ENCODE results near the gene NRIP1.
"Not testable (repeated sequence)": the region's sequence is repeated elsewhere in the genome, so short reads cannot be mapped to it uniquely, and the experiment has no call there.

The NRIP1 gene

GRCh38 chr21:15036189-15036588, 28.6 kb downstream of the NRIP1 start:
- DNase-seq: no peak

- no peak for DNase-seq
These were observed 30.5 kb downstream of the NRIP1 start for GRCh38 chr21:15034126-15034853.

- DNase-seq: no peak
These were observed 32.9 kb downstream of the NRIP1 start for GRCh38 chr21:15031790-15032357.

DNA sequence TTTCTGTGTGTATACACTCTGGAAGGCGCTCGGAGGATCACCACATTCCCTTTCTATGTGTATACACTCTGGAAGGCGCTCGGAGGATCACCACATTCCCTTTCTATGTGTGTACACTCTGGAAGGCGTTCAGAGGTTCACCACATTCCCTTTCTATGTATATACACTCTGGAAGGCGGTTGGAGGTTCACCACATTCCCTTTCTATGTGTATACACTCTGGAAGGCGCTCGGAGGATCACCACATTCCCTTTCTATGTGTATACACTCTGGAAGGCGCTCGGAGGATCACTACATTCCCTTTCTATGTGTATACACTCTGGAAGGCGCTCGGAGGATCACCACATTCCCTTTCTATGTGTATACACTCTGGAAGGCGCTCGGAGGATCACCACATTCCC, 33.4 kb downstream of the NRIP1 start:
- DNase-seq: not testable (repeated sequence)

DNA sequence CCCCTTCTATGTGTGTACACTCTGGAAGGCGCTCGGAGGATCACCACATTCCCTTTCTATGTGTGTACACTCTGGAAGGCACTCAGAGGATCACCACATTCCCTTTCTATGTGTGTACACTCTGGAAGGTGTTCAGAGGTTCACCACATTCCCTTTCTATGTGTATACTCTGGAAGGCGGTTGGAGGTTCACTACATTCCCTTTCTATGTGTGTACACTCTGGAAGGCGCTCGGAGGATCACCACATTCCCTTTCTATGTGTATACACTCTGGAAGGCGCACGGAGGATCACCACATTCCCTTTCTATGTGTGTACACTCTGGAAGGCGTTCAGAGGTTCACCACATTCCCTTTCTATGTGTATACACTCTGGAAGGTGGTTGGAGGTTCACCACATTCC, 33.9 kb downstream of the NRIP1 start:
- DNase-seq: not testable (repeated sequence)

GRCh38 chr21:15029077-15029476, 35.7 kb downstream of the NRIP1 start:
- DNase-seq: no peak

DNA sequence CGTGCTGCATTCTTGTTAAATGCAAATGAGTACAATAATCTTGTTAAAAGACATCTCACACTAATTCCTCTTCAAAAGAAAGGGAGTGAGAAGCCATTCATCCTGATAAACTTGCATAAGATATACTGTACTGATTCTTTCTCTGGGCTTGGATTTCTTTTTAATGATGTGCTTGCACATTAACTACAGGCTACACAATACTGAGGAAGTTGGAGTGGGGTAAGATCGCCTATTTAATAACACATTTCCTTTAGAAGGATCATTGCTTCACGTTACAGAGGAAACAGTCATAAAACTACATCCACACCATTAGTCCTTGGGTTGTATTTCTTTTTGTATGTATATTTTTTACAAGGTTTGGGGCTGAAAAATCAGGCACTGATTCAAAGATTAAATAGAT, 36.6 kb downstream of the NRIP1 start:
- DNase-seq: no peak

DNA sequence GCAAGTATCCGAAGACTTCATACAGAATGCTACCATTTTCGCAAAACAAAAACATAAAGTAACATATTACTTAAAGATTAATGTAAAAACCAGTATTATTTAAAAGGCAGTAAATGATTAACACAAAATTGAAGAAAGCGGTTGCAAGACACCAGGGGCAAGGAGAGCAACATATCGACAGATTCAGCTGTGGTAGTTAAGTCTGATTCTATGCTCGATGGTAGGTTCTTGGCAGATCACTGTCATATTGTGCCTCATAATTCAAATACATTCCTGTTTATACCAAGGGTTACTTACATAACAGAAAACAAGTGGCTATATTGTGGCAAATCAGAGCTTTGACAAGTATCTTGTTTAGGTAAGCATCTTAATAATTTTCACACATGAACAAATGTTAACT, 37.7 kb downstream of the NRIP1 start:
- no peak for DNase-seq

DNA sequence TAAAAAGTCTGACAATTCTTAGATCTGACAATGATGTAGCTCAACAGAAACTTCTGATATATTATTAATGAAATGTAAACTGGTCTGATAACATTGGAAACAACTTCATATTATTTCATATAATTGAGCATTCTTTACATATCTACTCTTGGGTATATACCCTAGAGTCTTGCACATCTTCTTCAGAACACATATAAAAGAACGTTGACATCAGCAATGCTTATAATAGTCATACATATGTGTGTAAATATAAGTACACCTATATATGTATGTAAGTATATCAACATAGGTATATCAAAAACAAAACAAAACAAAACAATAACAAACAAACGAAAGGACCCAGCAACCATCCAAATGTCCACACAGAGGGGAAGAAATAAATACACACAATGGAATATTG, 38.4 kb downstream of the NRIP1 start:
- DNase-seq: no peak

DNA sequence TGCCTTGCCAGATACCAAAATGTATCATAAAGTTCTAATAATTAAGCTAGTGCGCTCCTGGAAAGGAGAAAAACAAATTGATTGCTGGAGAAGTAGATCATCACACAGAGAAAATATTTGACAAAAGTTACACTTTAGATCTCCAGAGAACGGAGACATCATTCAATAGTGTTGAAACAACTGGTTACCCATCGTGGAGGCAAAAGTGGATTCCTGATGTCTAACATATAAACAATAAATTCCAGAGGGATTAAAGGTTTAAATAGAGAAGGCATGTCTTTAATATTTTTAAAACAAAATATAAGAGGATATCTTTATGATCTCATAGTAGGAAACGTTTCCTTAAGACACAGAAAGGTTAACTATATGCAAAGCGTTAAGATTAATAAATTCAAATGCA, 41.0 kb downstream of the NRIP1 start:
- no peak for DNase-seq

DNA sequence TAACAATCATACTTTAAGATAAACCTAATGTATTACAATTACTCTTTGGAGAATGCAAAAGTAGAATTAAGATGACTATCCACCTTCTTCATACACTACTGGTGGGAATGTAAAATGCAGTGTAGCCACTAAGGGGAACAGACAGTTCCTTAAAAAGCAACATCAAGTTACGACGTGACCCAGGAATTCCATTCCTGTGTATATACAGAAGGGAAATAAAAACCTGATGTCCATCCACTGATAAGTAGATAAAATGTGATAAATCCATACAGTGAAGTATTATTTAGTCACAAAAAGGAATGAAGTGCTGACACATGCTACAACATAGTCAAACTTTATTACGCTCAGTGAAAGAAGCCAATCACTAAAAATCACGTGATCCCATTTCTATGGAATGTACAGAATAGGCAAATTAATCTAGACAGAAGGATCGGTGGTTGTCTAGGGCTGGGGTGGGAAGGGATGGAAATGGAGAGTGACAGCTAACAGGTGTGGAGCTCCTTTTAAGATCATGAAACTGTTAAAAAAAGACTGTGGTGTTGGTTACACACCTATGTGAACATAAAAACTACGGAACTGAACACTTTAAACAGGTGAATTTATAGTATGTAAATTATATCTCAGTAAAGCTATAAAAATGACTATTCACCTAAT, 42.1 kb downstream of the NRIP1 start:
- DNase-seq: no peak

DNA sequence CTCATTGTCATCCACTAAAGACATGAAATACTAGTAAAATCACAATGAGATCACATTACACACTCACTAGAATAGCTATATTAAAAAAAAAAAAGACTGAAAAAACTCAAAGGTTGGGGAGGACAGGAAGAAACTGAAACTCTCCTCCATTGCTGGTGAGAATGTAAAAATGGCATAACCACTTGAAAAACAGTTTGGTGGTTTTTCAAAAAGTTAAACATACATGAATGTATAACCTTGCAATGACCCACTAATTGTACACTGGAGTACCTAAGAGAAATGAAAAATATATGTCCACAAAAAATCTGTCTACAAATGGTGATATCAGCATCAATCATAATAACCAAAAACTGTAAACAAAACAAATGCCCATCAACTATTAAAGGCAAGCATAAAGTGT, 44.0 kb downstream of the NRIP1 start:
- no peak for DNase-seq

DNA sequence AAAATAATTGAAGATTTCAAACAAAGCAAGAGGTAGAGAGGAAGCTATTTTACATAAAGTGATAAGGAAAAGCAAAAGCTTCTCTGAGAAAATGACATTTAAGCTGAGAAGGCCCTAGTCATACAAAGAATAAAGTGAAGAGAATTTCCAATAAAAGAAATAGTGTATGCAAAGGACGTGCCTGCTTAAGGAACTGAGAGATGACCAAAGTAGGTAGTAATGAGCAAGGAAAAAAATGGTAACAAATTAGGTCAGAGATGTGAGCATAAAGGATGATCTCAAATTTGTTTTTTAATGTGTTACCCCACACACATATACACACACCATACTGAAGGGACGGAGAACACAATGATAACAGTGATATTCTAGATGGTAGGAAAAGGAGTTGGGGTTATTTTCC, 46.4 kb downstream of the NRIP1 start:
- no peak for DNase-seq

GRCh38 chr21:15015622-15016471, 49.0 kb downstream of the NRIP1 start:
- DNase-seq: no peak

DNA sequence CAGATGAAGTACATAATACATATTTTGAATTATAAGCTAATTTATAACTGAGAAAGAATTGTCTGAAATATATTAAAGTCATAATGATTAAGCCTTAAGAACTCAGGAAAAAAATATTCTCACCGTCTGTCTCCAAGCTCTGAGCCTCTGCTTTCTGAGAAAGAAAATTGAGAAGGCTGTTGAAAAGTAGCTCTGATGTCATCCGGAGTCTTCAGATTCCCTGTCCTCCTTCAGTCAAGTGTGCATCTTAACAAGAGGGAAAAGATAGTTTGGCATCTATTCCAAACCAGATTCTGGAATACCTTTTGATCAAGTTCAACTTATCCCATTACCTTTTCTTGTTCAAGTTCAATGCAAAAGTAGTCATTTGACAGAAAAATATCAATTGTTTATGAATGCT, 50.6 kb downstream of the NRIP1 start:
- DNase-seq: no peak

DNA sequence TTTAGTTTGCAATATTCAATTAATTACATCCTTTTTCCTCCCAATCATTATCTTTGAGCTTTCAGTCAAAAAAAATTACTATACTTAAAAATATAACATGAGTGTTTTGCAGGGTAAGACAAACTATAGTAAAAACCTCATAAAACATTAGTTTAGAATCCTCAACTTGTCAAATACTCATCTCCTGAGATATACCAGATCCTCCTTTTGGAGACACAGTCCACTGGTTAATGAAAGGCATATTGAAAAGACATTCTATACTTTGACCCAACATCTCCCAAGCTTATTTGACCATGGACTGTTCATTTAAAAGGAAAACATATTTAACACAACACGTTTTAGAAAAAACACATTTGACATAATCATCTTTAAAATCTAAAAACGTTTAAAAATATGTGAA, 52.8 kb downstream of the NRIP1 start:
- DNase-seq: no peak

GRCh38 chr21:15010645-15011044, 54.2 kb downstream of the NRIP1 start:
- DNase-seq: no peak

DNA sequence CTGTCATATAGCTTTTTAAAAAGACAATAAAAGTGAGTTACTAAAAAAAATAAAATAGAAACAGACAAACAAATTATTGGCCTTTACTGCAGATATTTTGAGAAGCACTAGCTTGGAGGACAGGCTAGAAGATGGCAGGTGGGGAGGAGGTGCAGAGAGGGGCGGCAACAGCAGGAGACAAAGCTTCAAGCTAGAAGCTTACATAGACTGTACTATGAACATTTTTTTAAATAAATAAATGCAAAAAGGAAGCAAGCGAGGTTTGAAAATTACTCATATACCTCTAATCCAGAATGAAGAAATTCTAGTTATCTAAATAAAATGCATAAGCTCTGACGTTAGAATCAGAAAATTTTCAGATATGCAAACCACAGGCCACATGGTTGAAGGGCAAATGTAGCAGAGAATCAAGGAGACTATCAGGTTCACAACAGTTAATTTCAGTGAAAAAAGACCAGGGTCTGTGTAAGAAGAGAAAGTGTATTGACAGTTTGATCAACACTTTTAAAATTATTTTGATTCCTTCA, 54.9 kb downstream of the NRIP1 start:
- no peak for DNase-seq

GRCh38 chr21:15007716-15008296, 57.0 kb downstream of the NRIP1 start:
- no peak for DNase-seq

GRCh38 chr21:15006594-15007230, 58.1 kb downstream of the NRIP1 start:
- no peak for DNase-seq

GRCh38 chr21:15005391-15005790, 59.4 kb downstream of the NRIP1 start:
- no peak for DNase-seq

GRCh38 chr21:15004721-15005370, 60.0 kb downstream of the NRIP1 start:
- no peak for DNase-seq

Measured in activated naive CD4-positive, alpha-beta T cell treated with Interleukin-2 at 50 U/mL for 16 hours (primary cell).